ENCODE data around the gene C17orf107.

DNA sequence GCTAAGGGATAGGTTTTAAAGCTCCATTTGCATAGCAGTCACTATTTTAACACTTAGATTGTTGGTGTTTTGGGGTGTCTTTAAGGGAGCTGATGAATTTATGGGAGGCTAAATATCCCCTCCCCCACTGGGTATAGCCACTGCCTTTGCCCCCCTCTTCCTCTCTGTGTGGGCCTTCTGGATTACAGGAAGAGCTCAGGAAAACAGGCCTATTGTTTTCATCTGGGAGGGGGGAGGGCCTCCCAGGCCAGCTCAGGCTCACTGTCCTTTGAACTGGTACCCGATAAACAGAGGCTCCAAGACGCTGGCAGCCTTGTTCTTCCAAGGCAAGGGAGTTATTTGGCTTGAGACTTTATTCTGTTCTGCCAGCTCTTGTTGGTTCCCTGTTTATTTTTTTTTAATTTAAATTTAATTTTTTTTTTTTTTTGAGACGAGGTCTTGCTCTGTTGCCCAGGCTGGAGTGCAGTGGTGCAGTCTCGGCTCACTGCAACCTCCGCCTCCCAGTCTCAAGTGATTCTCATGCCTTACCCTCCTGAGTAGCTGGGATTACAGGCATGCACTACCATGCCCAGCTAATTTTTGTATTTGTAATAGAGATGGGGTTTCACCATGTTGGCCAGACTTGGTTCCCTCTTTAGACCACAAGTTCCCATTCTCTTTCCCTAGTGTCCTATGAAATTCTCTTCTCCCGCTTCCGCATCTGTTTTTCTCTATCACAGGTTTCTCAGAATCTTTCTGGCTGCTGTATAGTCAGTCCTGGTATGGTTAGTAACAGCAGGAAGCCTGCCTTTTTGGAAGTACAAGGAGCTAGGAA is 41.1 kb upstream of the C17orf107 start:
- TF ChIP-seq, protein P1, sequence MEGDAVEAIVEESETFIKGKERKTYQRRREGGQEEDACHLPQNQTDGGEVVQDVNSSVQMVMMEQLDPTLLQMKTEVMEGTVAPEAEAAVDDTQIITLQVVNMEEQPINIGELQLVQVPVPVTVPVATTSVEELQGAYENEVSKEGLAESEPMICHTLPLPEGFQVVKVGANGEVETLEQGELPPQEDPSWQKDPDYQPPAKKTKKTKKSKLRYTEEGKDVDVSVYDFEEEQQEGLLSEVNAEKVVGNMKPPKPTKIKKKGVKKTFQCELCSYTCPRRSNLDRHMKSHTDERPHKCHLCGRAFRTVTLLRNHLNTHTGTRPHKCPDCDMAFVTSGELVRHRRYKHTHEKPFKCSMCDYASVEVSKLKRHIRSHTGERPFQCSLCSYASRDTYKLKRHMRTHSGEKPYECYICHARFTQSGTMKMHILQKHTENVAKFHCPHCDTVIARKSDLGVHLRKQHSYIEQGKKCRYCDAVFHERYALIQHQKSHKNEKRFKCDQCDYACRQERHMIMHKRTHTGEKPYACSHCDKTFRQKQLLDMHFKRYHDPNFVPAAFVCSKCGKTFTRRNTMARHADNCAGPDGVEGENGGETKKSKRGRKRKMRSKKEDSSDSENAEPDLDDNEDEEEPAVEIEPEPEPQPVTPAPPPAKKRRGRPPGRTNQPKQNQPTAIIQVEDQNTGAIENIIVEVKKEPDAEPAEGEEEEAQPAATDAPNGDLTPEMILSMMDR (IDR thresholded peaks at IDR 0.05 in 4 of 5, conservative IDR thresholded peaks at IDR 0.05 in 1 of 5) = no peak
- TF ChIP-seq POLR2A (IDR thresholded peaks at IDR 0.05) = no peak
